SH-SY5Y (cell line): ENCODE measurements around the gene DSCAML1.

Experiments used
- GATA2 ChIP-seq: IDR thresholded peaks from 2 replicates; pipeline ENCODE4 v1.6.1; 2011; ENCODE audit warnings: mild to moderate bottlenecking, low read depth, low read length
- GATA3 ChIP-seq: IDR thresholded peaks from 2 replicates; pipeline ENCODE4 v1.6.1; 2011; ENCODE audit warnings: low read depth, mild to moderate bottlenecking, low read length, moderate library complexity

Gene DSCAML1

GRCh38 chr11:117745346-117745745 lies 51.7 kb downstream of the DSCAML1 start:
- TF ChIP-seq GATA3, result no peak
- TF ChIP-seq GATA2, result no peak

DNA sequence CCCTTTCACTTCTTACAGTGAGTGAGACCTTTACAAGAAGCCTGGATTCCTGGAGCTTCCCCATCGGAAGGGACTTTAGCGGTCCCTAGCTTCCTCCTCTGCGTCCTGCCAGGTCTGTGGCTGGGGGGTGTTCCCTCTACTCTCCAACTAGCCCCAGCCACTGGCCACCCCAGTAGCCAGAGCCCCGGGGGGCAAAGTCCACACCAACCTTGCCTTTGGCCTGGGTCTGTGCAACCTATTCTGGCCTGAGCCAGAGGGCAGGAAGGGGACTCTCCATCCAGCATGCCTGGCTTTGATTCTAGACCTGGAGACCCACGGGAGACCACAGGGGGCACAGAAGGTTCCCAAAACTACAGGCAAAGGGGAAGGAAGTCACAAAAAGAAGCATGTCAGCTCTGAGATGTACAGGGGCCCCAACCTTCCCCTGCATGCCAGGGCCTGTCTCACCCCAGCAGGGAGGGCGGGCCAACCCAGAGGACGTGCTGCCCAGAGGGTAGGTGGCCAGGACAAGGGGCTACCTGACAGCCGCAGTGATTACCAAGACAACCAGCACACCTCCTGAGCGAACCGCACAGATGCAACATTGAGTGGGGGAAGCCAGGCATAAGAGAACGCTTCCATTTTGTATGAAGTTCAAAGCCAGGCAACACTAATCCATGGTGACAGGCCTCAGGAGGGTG lies 52.4 kb downstream of the DSCAML1 start:
- TF ChIP-seq GATA2 (no peak), GATA3 (no peak)

- no peak for TF ChIP-seq GATA2
- TF ChIP-seq GATA3, result no peak
Observed at GRCh38 chr11:117743121-117743815, 53.7 kb downstream of the DSCAML1 start.

- no peak for TF ChIP-seq GATA3
- no peak for TF ChIP-seq GATA2
Observed at GRCh38 chr11:117738246-117738957, 58.6 kb downstream of the DSCAML1 start.

- TF ChIP-seq GATA2 (no peak), GATA3 (no peak)
Observed at GRCh38 chr11:117735350-117735977, 61.6 kb downstream of the DSCAML1 start.

GRCh38 chr11:117734601-117735024 lies 62.4 kb downstream of the DSCAML1 start:
- TF ChIP-seq GATA2 (peak; percentile 21; the same call in 1 of the 2 replicates), GATA3 (no peak)

GRCh38 chr11:117733316-117733715 lies 63.7 kb downstream of the DSCAML1 start:
- TF ChIP-seq GATA3 (no peak), GATA2 (no peak)

GRCh38 chr11:117731722-117732290 lies 65.2 kb downstream of the DSCAML1 start:
- TF ChIP-seq GATA3, result no peak
- TF ChIP-seq GATA2, result no peak

DNA sequence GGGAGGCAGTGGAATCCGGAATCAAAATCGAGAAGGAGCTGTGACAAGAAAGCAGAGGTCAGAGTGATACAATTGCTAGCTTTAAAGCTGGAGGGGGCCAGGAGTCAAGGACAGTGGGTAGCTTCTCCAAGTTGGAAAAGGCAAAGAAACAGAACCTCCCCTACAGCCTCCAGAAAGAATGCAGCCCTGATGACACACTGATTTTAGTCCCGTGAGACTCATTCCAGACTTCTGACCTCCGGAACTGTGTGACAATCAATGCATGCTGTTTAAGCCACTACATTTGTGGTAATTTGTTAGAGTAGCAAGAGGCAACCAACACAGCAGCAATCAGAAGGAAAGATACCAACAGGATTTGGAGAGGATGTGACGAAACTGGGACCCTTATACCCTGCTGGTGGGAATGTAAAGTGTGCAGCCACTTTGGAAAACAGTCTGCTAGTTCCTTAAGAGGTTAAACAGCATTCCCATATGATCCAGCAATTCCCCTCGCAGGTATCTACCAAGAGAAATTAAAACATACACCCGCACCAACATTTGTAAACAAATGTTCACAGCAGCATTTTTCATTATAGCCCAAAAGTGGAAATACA lies 66.7 kb downstream of the DSCAML1 start:
- TF ChIP-seq GATA2 (no peak), GATA3 (no peak)

DNA sequence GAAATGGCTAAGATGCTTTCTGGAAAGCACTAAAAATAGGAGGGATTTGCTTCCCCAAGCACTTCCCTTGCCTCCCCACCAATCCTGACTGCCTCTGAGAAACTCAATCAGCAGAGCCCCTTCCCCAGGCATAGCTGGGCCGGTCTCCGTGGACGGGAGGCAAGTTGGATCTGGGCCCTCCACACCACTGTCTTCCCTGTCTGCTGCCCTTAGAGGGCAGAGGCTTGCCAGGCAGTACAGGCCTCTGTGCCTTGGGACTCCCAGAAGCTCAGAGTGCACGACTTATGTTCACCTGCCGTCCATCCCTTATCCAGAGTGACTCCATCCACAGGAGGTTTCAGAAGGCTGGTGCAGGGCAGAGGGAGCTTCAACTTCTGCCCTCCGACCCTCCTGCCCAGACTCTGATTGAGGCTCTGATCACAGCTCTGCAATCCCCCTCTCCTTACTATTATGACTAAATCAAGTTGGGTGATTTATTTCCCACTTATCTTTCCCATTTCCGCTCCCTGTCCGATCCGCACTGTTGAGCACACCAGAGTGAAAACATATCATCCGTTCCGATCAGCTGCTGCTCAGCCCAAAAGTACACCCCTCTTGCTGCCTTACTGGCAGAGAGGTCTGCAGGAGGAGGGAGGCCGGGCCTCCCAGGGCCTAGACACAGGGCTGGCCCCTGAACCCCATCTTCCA lies 71.8 kb downstream of the DSCAML1 start:
- peak; percentile 84 for TF ChIP-seq GATA2
- no peak; the same call in 1 of the 2 replicates for TF ChIP-seq GATA3

DNA sequence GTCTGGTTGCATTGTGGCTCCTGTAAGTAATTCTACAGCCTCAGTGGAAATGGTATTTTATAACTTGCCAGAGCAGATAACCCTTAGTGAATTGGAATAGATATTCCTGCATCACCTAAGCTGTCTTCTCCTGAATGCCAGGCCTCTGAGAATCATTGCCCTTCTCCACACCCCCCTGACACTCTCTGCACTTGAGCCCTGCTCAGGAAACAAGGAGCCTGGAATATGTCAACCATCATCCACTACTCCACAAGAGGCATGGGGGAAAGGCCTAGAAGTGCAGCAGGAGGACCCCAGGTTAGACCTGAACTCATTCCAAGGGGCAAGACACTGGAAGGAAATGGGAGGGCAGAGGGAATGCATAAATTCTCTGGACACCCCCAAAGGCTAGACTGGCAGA lies 72.4 kb downstream of the DSCAML1 start:
- TF ChIP-seq GATA3 (no peak), GATA2 (no peak)

GRCh38 chr11:117724104-117724503 lies 72.9 kb downstream of the DSCAML1 start:
- TF ChIP-seq GATA2 (no peak), GATA3 (no peak)
